ENCODE data around the gene ZBTB32.

ZBTB32 gene

DNA sequence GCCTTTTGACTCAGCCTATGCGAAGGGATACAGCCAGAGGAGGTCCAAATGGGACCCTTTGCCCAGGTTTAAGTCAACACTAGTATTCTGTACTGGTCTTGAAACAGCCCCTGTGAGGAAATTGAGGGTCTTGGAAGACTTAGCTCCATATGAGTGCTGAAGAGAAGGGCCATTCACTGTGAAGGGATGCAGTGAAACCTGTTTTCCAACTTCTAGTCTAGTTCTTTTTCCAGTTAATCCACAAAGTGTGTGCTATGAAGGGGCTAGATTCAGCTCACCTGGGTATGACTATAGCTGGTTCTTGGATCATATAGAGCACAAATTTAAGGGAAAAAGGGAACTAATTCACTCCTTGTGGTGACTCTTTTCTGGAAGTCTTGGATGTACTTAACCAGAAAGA lies 4.0 kb downstream of the ZBTB32 start:
- H3K9ac ChIP-seq (ENCODE audit: low read length) = no peak overlapping the region
- no peak overlapping the region for H3K4me3 ChIP-seq (ENCODE audit: low read length)
- no peaks in the 10 kb centered on the region for H3K4me1 ChIP-seq (ENCODE audit: control insufficient read depth, insufficient read depth, low read length)
- peaks cover 2% of the 10 kb centered on the region for H3K27me3 ChIP-seq (ENCODE audit: control insufficient read depth, insufficient read depth, low read length)
- H3K36me3 ChIP-seq (ENCODE audit: control insufficient read depth, insufficient read depth, low read length) = no peaks in the 10 kb centered on the region
- H3K27ac ChIP-seq (ENCODE audit: low read depth, low read length) = no peak overlapping the region

DNA sequence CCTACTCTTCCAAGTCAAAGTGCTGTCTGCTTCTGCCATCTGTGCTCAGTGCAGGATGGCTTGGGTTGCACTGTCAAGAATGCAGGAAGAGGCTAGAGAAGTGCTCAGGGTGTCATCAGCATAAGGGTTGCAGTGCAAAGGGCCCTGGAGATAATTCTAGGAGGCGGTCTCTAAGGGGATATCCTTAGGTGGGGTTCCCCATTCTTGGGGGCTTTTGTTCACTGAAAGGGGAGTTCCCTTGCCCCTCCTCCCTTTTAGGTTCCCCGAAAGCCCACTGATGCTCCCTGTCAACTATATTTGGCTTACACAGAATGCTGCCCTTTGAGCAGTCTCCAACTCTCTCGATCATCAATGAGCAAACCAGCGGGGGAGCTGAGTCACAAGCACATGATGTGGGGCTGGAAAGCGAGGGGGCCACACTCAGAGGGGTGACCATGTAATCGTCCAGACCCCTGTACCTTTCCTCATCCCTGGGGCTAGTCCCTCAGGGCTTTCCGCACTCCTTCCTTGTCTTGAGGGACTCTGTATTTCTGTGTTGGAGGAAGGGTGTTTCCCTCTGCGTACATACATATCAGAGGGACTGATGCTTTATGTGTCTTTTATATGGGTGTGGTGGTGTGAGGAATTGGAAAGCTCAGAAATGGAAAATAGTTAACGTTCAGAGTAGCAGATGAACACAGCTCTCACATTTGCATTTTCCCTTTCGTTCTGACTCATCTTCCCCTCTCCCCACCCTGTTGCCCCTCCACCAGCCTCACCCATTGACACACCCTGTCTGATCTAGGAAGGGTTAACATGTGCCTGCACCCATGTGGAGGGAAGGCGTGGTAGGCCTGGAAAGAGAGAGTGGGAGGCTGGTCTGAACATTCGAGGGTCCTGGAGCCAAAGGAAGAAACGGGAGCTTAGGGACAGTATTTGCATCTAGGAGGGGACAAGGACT lies 6.7 kb downstream of the ZBTB32 start:
- Histone ChIP-seq H3K27ac (ENCODE audit: low read depth, low read length) (no peak overlapping the region), H3K27me3 (ENCODE audit: control insufficient read depth, insufficient read depth, low read length) (no peaks in the 10 kb centered on the region), H3K4me3 (ENCODE audit: low read length) (no peak overlapping the region), H3K4me1 (ENCODE audit: control insufficient read depth, insufficient read depth, low read length) (peaks cover 5% of the 10 kb centered on the region), H3K9ac (ENCODE audit: low read length) (no peak overlapping the region), H3K36me3 (ENCODE audit: control insufficient read depth, insufficient read depth, low read length) (no peaks in the 10 kb centered on the region)

DNA sequence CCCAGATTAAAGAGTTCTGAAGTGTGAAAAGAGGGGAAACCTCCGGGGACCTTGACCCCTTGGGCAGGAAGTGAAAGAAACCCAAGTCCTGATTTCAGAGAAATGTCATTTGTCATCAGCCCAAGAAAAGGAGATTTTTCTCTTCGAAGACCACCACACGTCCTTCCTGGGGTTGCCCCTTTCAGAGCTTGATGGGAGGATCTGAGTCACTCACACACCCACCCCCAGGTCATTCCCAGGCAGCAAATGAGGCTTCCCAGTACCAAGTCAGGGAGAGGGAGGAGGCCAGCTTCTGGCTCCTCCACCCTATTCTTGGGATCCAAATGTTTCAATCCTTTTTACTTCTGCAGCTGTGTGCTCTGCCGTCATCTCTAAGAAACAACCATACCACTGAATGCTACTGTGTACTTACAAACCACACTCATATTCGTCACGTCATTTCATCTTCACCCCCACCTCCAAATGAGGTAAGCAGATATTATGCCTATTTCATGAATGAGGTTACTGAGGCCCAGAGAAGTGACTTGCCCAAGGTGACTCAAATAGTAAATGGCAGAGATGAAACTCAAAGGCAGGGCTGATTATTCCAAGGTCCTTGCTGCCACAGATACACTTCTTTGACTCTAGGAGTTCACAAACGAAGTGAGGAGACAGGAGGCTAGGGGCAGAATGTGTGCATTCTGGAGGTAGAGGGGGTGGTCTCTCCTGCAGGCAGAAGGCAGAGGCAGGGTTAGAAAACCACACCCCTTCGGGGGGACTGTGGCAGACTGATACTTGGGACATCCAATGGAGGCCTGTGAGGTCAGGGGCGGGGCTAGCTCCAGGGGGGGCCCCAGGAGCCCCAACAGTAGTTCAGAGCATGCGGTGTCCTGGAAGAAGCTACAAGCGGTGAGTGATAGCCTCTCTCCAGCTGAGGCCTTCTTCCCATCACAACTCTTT lies 8.5 kb downstream of the ZBTB32 start:
- Histone ChIP-seq H3K9ac (ENCODE audit: low read length) (no peak overlapping the region), H3K27me3 (ENCODE audit: control insufficient read depth, insufficient read depth, low read length) (no peaks in the 10 kb centered on the region), H3K36me3 (ENCODE audit: control insufficient read depth, insufficient read depth, low read length) (no peaks in the 10 kb centered on the region), H3K27ac (ENCODE audit: low read depth, low read length) (no peak overlapping the region), H3K4me3 (ENCODE audit: low read length) (no peak overlapping the region), H3K4me1 (ENCODE audit: control insufficient read depth, insufficient read depth, low read length) (peaks cover 7% of the 10 kb centered on the region)

DNA sequence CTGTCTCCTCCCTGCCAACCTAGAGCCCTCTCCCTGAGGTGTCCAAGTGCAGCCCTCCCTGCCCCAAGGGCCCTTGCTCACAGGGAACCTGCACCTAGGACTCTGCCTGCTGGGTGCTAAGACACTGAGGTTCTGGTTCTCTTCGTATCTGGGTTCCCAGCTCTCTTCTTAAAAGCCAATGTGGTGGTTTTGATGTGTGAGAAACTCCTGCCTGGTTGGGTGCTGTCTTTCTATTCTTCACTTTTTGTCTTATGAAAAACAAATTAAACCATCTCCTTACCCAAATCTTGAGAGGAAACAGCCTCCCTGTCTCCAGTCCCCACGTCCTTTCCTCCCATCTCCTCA lies 9.1 kb downstream of the ZBTB32 start:
- H3K9ac ChIP-seq (ENCODE audit: low read length) = no peak overlapping the region
- H3K27ac ChIP-seq (ENCODE audit: low read depth, low read length) = no peak overlapping the region
- no peaks in the 10 kb centered on the region for H3K36me3 ChIP-seq (ENCODE audit: control insufficient read depth, insufficient read depth, low read length)
- no peak overlapping the region for H3K4me3 ChIP-seq (ENCODE audit: low read length)
- peaks cover 7% of the 10 kb centered on the region for H3K4me1 ChIP-seq (ENCODE audit: control insufficient read depth, insufficient read depth, low read length)
- no peaks in the 10 kb centered on the region for H3K27me3 ChIP-seq (ENCODE audit: control insufficient read depth, insufficient read depth, low read length)

DNA sequence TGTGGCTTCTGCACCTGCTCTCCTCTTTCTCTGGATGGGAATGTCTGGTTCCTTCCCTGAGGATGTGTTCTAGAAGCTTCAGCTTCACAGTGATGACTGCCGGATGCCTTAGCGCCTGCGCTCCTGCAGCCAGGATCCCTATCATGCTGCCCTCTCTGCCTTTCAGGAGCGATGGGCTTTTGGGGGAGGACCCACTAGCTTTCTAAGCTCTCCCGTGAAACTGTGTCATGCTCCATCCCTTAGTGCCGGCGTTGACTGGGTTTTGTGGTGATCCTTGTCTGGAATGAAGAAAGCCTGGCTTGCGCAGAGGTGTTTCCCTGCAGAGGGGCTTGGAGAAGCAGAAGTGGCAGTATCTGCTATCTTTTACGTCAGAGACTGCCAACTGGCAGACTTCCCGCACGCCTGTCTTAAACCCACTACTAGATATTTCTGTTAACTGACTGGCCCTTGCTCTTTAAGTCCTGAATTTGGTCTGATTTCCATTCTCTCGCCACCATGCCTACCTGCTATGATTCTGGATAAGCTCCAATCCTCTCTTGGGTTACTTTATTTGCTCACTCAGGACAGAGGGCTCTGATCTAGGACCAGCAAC lies 9.6 kb downstream of the ZBTB32 start:
- no peak overlapping the region for H3K27ac ChIP-seq (ENCODE audit: low read depth, low read length)
- H3K4me3 ChIP-seq (ENCODE audit: low read length) = no peak overlapping the region
- no peaks in the 10 kb centered on the region for H3K27me3 ChIP-seq (ENCODE audit: control insufficient read depth, insufficient read depth, low read length)

DNA sequence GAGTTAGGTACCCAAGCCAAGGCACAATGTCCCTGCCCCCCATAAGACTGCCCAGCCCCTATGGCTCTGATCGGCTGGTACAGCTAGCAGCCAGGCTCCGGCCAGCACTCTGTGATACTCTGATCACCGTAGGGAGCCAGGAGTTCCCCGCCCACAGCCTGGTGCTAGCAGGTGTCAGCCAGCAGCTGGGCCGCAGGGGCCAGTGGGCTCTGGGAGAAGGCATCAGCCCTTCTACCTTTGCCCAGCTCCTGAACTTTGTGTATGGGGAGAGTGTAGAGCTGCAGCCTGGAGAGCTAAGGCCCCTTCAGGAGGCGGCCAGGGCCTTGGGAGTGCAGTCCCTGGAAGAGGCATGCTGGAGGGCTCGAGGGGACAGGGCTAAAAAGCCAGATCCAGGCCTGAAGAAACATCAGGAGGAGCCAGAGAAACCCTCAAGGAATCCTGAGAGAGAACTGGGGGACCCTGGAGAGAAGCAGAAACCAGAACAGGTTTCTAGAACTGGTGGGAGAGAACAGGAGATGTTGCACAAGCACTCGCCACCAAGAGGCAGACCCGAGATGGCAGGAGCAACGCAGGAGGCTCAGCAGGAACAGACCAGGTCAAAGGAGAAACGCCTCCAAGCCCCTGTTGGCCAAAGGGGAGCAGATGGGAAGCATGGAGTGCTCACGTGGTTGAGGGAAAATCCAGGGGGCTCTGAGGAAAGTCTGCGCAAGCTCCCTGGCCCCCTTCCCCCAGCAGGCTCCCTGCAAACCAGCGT lies 10.4 kb downstream of the ZBTB32 start:
- H3K9ac ChIP-seq (ENCODE audit: low read length) = no peak overlapping the region

More for the DNA sequence above, 9.6 kb downstream of the ZBTB32 start:
- peaks cover 11% of the 10 kb centered on the region for H3K4me1 ChIP-seq (ENCODE audit: control insufficient read depth, insufficient read depth, low read length)
- no peaks in the 10 kb centered on the region for H3K36me3 ChIP-seq (ENCODE audit: control insufficient read depth, insufficient read depth, low read length)
- H3K9ac ChIP-seq (ENCODE audit: low read length) = no peak overlapping the region

DNA sequence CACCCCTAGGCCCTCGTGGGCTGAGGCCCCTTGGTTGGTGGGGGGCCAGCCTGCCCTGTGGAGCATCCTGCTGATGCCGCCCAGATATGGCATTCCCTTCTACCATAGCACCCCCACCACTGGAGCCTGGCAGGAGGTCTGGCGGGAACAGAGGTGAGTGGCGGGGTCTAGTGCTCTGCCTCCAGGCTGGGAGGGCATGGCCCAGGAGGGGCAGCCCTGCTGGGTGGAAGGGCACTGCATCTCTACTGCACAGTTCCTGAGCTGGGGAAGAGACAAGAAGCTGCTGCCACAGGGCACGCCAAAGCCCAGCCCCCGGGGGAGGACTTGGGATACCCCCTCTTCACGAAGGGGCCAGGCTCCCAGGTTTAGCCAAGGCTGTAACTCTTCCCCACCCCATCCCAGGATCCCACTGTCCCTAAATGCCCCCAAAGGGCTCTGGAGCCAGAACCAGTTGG lies 11.0 kb downstream of the ZBTB32 start:
- peaks cover 7% of the 10 kb centered on the region for H3K36me3 ChIP-seq (ENCODE audit: control insufficient read depth, insufficient read depth, low read length)
- H3K9ac ChIP-seq (ENCODE audit: low read length) = no peak overlapping the region
- no peak overlapping the region for H3K27ac ChIP-seq (ENCODE audit: low read depth, low read length)

More for the DNA sequence above, 10.4 kb downstream of the ZBTB32 start:
- Histone ChIP-seq H3K36me3 (ENCODE audit: control insufficient read depth, insufficient read depth, low read length) (peaks cover 4% of the 10 kb centered on the region), H3K4me3 (ENCODE audit: low read length) (no peak overlapping the region), H3K27ac (ENCODE audit: low read depth, low read length) (no peak overlapping the region), H3K27me3 (ENCODE audit: control insufficient read depth, insufficient read depth, low read length) (no peaks in the 10 kb centered on the region), H3K4me1 (ENCODE audit: control insufficient read depth, insufficient read depth, low read length) (peaks cover 16% of the 10 kb centered on the region)

DNA sequence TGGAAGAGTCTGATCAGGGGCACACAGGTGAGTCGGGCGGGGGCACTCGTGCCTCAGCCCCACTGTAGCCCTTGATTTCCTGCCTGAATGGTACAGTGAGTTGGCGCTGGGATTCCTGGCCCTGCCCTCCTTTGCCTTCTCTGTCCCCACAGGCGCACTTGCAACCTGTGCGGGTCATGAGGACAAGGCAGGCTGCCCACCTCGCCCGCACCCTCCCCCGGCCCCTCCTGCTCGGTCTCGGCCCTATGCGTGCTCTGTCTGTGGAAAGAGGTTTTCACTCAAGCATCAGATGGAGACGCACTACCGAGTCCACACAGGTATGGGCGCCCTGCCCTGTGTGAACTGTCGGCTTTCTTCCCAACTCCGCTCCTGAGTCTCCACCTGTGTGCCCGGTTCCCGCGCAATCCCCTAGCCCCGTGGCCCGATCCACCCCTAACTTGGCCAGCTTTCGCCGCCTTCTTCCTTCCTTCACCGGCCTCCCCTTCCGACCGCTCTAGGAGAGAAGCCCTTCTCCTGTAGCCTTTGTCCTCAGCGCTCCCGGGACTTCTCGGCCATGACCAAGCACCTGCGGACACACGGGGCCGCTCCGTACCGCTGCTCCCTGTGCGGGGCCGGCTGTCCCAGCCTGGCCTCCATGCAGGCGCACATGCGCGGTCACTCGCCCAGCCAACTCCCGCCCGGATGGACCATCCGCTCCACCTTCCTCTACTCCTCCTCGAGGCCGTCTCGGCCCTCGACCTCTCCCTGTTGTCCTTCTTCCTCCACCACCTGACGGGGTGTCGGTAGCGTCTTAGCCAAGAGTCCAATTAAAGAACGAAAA lies 11.8 kb downstream of the ZBTB32 start:
- Histone ChIP-seq H3K27me3 (ENCODE audit: control insufficient read depth, insufficient read depth, low read length) (no peaks in the 10 kb centered on the region), H3K9ac (ENCODE audit: low read length) (peak overlapping the region; percentile 74), H3K27ac (ENCODE audit: low read depth, low read length) (peak overlapping the region; percentile 86), H3K4me3 (ENCODE audit: low read length) (peak overlapping the region; percentile 90), H3K4me1 (ENCODE audit: control insufficient read depth, insufficient read depth, low read length) (peaks cover 16% of the 10 kb centered on the region), H3K36me3 (ENCODE audit: control insufficient read depth, insufficient read depth, low read length) (peaks cover 7% of the 10 kb centered on the region)

More for the DNA sequence above, 11.0 kb downstream of the ZBTB32 start:
- Histone ChIP-seq H3K4me1 (ENCODE audit: control insufficient read depth, insufficient read depth, low read length) (peaks cover 16% of the 10 kb centered on the region), H3K27me3 (ENCODE audit: control insufficient read depth, insufficient read depth, low read length) (no peaks in the 10 kb centered on the region), H3K4me3 (ENCODE audit: low read length) (peak overlapping the region; percentile 90)

DNA sequence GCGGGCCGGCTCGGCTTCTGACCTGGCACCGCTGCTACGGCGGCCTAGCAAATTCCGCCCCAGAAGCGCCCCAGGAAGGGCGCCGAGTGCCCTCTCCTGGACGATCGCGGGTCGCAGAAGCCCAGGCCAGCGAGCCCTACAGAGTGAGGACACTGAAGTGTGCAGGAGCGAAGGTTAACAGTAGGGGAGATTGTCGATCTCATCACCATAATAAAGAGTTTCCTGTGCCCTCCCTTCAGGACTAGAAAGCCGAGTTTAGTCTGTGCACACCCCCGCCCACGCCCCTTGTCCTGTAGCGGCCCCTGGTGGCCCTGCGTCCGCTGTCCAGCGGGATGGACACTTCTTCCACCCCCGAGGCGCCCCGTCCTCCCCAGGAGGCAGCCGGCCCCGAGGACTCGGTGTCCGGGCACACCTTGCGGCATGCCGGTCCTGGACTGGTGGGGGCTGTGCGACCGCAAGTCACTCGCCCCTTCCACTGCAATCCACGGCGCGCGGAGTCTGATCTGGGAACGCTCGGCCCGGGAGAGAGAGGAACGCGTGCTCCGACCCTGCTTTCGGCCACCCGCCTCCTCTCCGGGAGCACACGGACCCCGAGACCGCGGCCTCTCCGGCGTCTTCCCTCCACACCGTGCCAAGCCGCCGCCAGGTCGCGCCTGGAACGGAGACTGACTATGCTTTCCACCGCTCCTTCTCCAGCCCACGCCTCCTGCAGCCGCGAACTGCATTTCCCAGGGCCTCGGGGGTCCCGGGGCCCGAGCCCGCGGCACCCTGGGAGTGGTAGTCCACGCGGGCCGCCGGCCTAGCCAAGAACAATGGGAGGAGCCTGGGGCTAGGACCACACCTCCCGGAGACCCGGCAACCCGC lies 12.7 kb downstream of the ZBTB32 start:
- H3K4me3 ChIP-seq (ENCODE audit: low read length) = peak overlapping the region; percentile 90
- no peaks in the 10 kb centered on the region for H3K27me3 ChIP-seq (ENCODE audit: control insufficient read depth, insufficient read depth, low read length)
- peaks cover 16% of the 10 kb centered on the region for H3K4me1 ChIP-seq (ENCODE audit: control insufficient read depth, insufficient read depth, low read length)
- peaks cover 12% of the 10 kb centered on the region for H3K36me3 ChIP-seq (ENCODE audit: control insufficient read depth, insufficient read depth, low read length)
- peak overlapping the region; percentile 86 for H3K27ac ChIP-seq (ENCODE audit: low read depth, low read length)
- peak overlapping the region; percentile 74 for H3K9ac ChIP-seq (ENCODE audit: low read length)

DNA sequence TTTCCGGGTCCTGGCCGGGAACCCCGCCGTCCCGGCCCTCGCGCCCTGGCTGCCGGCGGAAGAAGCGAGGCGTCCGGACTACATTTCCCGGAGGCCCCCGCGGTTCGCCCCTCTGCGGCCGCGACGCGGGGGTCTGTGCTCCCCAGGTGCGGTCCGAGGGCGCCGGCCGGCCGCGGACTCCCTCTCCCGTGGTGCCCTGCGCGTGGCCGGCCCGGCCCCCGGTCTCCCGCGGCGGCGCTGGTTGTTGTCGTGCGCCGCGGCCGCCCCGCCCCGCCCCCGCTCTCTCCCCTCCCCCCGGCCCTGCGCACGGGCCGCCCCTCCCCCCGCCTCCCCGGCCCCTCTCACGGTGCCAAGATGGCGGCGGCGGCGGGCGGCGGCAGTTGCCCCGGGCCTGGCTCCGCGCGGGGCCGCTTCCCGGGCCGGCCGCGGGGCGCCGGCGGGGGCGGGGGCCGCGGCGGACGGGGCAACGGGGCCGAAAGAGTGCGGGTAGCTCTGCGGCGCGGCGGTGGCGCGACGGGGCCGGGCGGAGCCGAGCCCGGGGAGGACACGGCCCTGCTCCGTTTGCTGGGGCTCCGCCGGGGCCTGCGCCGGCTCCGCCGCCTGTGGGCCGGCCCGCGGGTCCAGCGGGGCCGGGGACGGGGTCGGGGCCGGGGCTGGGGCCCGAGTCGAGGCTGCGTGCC lies 13.4 kb downstream of the ZBTB32 start, which contains the start of gene KMT2B:
KMT2B (plus strand) TSS at position 339 of the 680 bp plus-strand sequence; CDS start at position 355, 16 bp downstream.
- Histone ChIP-seq H3K36me3 (ENCODE audit: control insufficient read depth, insufficient read depth, low read length) (peaks cover 19% of the 10 kb centered on the region), H3K27ac (ENCODE audit: low read depth, low read length) (peak within 1 kb of the TSS; percentile 86), H3K9ac (ENCODE audit: low read length) (peak within 1 kb of the TSS; percentile 90), H3K27me3 (ENCODE audit: control insufficient read depth, insufficient read depth, low read length) (no peaks in the 10 kb centered on the region), H3K4me3 (ENCODE audit: low read length) (peak within 1 kb of the TSS; percentile 92), H3K4me1 (ENCODE audit: control insufficient read depth, insufficient read depth, low read length) (peaks cover 16% of the 10 kb centered on the region)

Measured in rectal smooth muscle tissue (tissue), 1 donor.